OCI-LY7 (cell line): ENCODE data around the gene ZBTB42. TPM values are rescaled to one million over a fixed set of nuclear protein-coding genes. Genes with fewer than 3 reads are reported as not detected.

ENCODE experiments used
- BruUV-seq: library from RNA; stranded (reverse); fragments of 400-500 nt; replicated peaks from 2 replicates; lab custom pipeline; 2021; lab: Mats Ljungman, UMichigan
- CTCF ChIA-PET: fragments of 300-600 bp; sonication (Branson Sonifier 250); formaldehyde crosslinking; loops from one replicate; lab custom pipeline; 2022; ENCODE audit warnings: antibody characterized with exemption; ENCODE audit not compliant: unreplicated experiment; lab: Charles Lee
- POLR2A ChIA-PET: fragments of 300-600 bp; sonication (Branson Sonifier 250); formaldehyde crosslinking; loops from one replicate; lab custom pipeline; 2022; ENCODE audit warnings: antibody characterized with exemption; lab: Charles Lee
- DNase-seq: peaks from one replicate; pipeline ENCODE4 v3.0.0-alpha.2; 2015; ENCODE audit warnings: low spot score
- H2AFZ ChIP-seq: fragments of 200-600 bp; sonication (generic), shearing (Covaris generic); 2 replicates; pipeline ENCODE4 v1.6.1; 2014; ENCODE audit warnings: mild to moderate bottlenecking, antibody characterized with exemption, low read length, moderate library complexity
- H3K27ac ChIP-seq: fragments of 200-600 bp; sonication (generic); 2 replicates; pipeline ENCODE4 v1.5.1; 2014; ENCODE audit warnings: mixed run types, low read depth, mild to moderate bottlenecking, moderate library complexity, low read length, inconsistent platforms; ENCODE audit not compliant: poor library complexity, severe bottlenecking
- H3K36me3 ChIP-seq: fragments of 200-600 bp; sonication (generic); 2 replicates; pipeline ENCODE4 v1.6.1; 2014; ENCODE audit warnings: mild to moderate bottlenecking, antibody characterized with exemption, low read length, moderate library complexity, mixed read lengths; ENCODE audit not compliant: insufficient read depth
- H3K4me1 ChIP-seq: fragments of 200-600 bp; sonication (generic); 2 replicates; pipeline ENCODE4 v1.5.1; 2014; ENCODE audit warnings: mild to moderate bottlenecking, low read length; ENCODE audit not compliant: insufficient read depth, poor library complexity, severe bottlenecking
- H3K4me2 ChIP-seq: fragments of 200-600 bp; sonication (generic); 2 replicates; pipeline ENCODE4 v1.6.1; 2014; ENCODE audit warnings: mild to moderate bottlenecking, low read length
- H3K4me3 ChIP-seq: fragments of 200-600 bp; sonication (generic); 2 replicates; pipeline ENCODE4 v1.5.1; 2014; ENCODE audit warnings: mild to moderate bottlenecking, low read depth, low read length; ENCODE audit not compliant: poor library complexity, severe bottlenecking
- H3K79me2 ChIP-seq: fragments of 200-600 bp; sonication (generic); 2 replicates; pipeline ENCODE4 v1.6.1; 2016; ENCODE audit warnings: low read depth, mild to moderate bottlenecking, low read length, moderate library complexity, mixed read lengths; ENCODE audit not compliant: insufficient read depth
- H3K9me2 ChIP-seq: fragments of 200-600 bp; sonication (generic); 2 replicates; pipeline ENCODE4 v1.6.1; 2016; ENCODE audit warnings: mild to moderate bottlenecking, low read length, mixed read lengths; ENCODE audit not compliant: insufficient read depth
- H3K9me3 ChIP-seq: fragments of 200-600 bp; sonication (generic); 2 replicates; pipeline ENCODE4 v1.6.1; 2014; ENCODE audit warnings: mild to moderate bottlenecking, mixed run types, low read length, mixed read lengths
- H4K20me1 ChIP-seq: fragments of 200-600 bp; sonication (generic); 2 replicates; pipeline ENCODE4 v1.6.1; 2014; ENCODE audit warnings: mild to moderate bottlenecking, antibody characterized with exemption, low read length, moderate library complexity, mixed read lengths; ENCODE audit not compliant: insufficient read depth
- EZH2phosphoT487 ChIP-seq: fragments of 200-600 bp; sonication (generic); IDR thresholded peaks from 2 replicates; pipeline ENCODE4 v1.6.1; 2018; ENCODE audit warnings: low read depth, borderline replicate concordance, mild to moderate bottlenecking, mixed run types, antibody characterized with exemption, low read length, moderate library complexity, mixed read lengths
- intact Hi-C: fragments of 100-400 bp; cut with micrococcal nuclease; formaldehyde crosslinking; loops from one replicate; pipeline ENCODE4 v1.10.0; 2022; ENCODE audit not compliant: unreplicated experiment
- total RNA-seq, 2 experiments: library from RNA; depleted of rRNA in 1 of 2; stranded (reverse); fragments of >200 nt in 1 of 2; shearing (Covaris generic) in 1 of 2; gene quantifications; 2 replicates each; pipeline ENCODE4 v1.2.3, GENCODE V29; 2014 to 2022
- TF ChIP-seq, protein P1 (sequence below): fragments of 200-600 bp; sonication (generic); conservative IDR thresholded peaks from 2 replicates; pipeline ENCODE4 v1.5.1; 2014; ENCODE audit warnings: mild to moderate bottlenecking, antibody characterized with exemption, low read length, moderate library complexity, mixed read lengths

ZBTB42 gene
- total RNA-seq, 2 experiments from 2014 or later, result 0.98 to 1.9 TPM

DNA sequence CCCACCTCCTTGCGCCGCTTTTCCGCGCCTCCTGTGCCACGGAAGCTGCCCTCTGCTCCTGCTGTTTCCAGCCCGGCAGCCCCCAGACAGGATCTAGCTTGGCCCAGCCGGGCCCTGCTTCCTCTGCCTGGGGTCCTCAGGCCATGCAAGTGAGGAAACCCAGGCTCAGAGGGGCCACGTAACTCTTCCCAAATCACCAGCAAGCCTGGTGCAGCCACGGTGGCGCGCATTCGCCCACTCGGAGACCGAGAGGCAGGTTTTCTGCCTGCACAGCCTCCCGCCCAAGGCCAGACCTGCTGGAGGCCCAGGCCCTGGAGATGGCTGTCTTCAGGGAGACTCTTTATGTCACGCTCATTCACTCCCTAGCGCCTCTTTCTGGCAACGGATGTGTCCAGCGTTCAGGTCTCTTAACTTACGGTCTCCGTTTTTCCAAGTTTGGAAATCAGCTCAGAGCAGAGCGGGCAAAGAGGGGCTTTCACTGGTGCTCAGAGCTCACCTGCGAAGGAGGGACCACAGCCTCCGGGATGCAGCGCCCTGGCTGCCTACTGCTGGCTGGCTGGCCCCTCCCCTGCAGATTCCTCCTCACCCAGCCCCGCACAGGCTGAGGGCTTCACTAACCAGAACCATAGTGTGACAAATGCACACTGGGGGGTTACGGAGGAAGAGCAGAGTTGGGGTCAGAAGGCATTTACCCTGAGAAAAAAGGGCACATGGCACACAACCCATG, 43.6 kb downstream of the ZBTB42 start:
- no TSS peak for BruUV-seq
- TF ChIP-seq, protein P1, sequence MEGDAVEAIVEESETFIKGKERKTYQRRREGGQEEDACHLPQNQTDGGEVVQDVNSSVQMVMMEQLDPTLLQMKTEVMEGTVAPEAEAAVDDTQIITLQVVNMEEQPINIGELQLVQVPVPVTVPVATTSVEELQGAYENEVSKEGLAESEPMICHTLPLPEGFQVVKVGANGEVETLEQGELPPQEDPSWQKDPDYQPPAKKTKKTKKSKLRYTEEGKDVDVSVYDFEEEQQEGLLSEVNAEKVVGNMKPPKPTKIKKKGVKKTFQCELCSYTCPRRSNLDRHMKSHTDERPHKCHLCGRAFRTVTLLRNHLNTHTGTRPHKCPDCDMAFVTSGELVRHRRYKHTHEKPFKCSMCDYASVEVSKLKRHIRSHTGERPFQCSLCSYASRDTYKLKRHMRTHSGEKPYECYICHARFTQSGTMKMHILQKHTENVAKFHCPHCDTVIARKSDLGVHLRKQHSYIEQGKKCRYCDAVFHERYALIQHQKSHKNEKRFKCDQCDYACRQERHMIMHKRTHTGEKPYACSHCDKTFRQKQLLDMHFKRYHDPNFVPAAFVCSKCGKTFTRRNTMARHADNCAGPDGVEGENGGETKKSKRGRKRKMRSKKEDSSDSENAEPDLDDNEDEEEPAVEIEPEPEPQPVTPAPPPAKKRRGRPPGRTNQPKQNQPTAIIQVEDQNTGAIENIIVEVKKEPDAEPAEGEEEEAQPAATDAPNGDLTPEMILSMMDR, result no peak
- no peak for TF ChIP-seq EZH2phosphoT487
- intact Hi-C loops, result no loop called here
- H4K20me1 ChIP-seq, result no peaks in the 10 kb centered on the region
- H3K4me2 ChIP-seq, result no peak overlapping the region
- H3K36me3 ChIP-seq, result no peaks in the 10 kb centered on the region
- ChIA-PET CTCF (interaction anchor here (0.5 kb wide), 1 partner anchor 36 kb away, joined by 4 read pairs; no protein-coding TSS in a partner anchor), POLR2A (no interaction called here)
- H2AFZ ChIP-seq, result no peak overlapping the region
- H3K79me2 ChIP-seq, result no peaks in the 10 kb centered on the region
- no peak overlapping the region for H3K4me3 ChIP-seq
- no peaks in the 10 kb centered on the region for H3K4me1 ChIP-seq
- no peak overlapping the region for H3K27ac ChIP-seq
- H3K9me2 ChIP-seq, result no peaks in the 10 kb centered on the region
- H3K9me3 ChIP-seq, result no peaks in the 10 kb centered on the region
- DNase-seq, result no peak

DNA sequence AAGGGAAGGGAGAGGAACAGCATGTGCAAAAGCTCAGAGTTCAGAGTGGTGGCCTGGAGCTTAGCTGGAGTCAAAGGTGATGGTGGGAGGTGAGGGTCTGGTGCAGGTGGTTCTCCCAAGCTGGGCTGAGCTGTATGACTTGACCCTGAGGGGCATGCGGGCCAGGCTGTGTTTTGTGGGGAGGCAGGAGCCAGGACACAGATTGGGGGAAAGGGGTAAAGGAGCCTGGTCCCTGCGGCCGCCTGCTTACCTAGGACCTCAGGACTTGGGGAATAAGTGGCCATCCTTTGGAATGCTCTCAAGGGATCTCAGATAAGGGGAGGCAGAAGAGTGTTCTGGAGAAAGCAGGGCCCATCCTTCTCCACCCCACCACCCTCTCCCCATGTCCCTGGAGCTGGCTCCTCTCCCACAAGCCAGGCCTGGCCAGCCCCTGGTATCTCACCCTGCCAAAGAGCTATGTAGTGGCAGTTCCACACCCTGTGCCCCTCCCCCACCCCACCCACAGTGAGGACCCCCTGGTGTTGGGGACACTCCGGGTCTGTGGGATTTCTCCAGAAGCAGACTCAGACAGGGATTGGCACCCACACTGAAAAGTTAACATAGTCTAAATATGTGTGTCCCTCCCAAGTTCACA, 44.2 kb downstream of the ZBTB42 start:
- no TSS peak for BruUV-seq
- Histone ChIP-seq H3K27ac (no peak overlapping the region), H3K79me2 (no peaks in the 10 kb centered on the region), H2AFZ (no peak overlapping the region), H3K9me3 (no peaks in the 10 kb centered on the region), H3K4me1 (no peaks in the 10 kb centered on the region), H3K36me3 (no peaks in the 10 kb centered on the region), H3K4me3 (no peak overlapping the region), H3K9me2 (no peaks in the 10 kb centered on the region), H4K20me1 (no peaks in the 10 kb centered on the region), H3K4me2 (no peak overlapping the region)
- intact Hi-C loops, result no loop called here
- ChIA-PET POLR2A (no interaction called here), CTCF (interaction anchor here (0.5 kb wide), 1 partner anchor 35 kb away, joined by 4 read pairs; no protein-coding TSS in a partner anchor)
- no peak for DNase-seq
- no peak for TF ChIP-seq EZH2phosphoT487
- TF ChIP-seq, protein P1, result no peak
